Amniotic epithelial cell (primary cell): Measurements from ENCODE around the gene CYP4F22.
"Not testable (repeated sequence)": the region's sequence is repeated elsewhere in the genome, so short reads cannot be mapped to it uniquely, and the experiment has no call there.

ENCODE experiments used
- DNase-seq: peaks from one replicate; pipeline ENCODE4 v3.0.0-alpha.2; 2010; ENCODE audit warnings: low read depth

The CYP4F22 gene

GRCh38 chr19:15570420-15570819 lies 62.1 kb downstream of the CYP4F22 start:
- no peak for DNase-seq

- no peak for DNase-seq
These were observed 67.1 kb downstream of the CYP4F22 start for GRCh38 chr19:15575406-15575805.

GRCh38 chr19:15576526-15577156 lies 68.3 kb downstream of the CYP4F22 start:
- no peak for DNase-seq

DNA sequence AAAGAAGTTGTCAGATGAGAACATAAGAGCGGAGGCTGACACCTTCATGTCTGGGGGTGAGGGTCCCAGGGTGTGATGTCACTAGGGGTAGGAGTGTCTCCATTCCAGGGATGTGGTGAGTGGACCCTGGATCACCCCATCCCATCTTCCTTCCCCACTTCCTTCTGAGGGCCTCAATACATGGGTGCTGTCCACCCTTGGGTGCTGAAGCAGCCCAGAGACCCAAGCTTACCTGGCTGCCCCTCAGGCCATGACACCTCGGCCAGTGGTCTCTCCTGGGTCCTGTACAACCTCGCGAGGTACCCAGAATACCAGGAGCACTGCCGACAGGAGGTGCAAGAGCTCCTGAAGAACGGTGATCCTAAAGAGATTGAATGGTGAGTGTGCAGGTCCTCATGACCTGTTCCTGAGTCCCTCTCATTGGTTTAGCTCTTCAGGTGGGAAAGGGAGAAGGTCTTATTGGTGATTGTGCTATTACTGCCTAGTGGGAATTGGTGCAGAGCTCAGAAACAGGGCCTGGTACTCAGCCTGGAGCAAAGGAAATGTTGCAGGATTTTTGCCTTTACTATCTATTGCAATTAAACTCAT lies 69.0 kb downstream of the CYP4F22 start:
- DNase-seq, result no peak

DNA sequence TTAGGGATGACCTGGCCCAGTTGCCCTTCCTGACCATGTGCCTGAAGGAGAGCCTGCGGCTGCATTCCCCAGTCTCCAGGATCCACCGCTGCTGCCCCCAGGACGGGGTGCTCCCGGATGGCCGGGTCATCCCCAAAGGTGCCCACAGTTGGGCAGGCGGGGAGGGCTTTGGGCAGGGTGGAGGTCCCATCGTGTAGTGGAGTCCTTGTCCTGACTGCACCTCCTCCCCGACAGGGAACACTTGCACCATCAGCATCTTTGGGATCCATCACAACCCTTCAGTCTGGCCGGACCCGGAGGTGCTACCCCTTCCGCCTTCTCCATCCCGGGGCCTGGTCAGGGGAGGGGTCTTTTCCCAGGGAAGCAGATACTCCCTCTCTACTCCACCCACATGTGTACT lies 75.0 kb downstream of the CYP4F22 start:
- DNase-seq, result no peak

GRCh38 chr19:15584095-15584494 lies 75.8 kb downstream of the CYP4F22 start:
- no peak for DNase-seq

- DNase-seq, result peak; percentile 22
These were observed 76.3 kb downstream of the CYP4F22 start for GRCh38 chr19:15584541-15585115.

DNA sequence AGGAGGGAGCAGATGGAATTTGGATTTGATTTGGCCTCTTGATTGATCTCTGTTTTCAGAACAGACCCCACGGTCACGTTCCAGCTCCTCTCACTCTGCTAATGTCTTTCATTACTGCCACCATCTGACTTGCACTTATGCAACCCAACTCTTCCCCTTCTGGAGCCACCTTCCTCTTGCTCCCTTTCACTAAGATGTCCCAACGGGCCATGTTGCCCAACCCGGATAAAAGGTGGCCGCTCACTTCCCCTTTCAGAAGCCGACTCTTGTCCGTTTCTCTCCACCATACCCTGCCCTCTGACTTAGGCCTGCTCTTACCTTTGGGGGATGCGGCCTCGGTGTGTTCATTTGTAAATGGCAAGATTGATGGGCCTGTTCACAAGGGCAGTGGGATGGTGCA lies 79.3 kb downstream of the CYP4F22 start:
- DNase-seq, result no peak

DNA sequence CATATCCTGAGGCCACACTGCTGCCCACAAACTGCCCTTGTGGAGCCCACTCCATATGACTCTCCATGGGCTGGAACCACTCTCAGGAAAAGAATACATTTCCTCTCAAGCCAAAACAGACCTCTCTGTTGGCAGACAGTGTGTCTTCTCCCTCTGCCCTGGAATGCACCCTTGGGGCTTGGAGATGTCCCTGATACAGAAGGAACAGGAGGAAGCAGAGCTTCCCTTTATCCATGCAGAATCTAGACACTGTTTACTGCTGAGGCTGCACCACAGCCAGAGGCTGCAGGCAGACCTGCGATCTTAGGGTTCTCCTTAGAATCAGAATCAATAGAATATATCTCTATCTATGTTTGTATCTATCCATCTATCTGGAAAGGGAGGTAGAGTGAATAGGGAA lies 79.9 kb downstream of the CYP4F22 start:
- DNase-seq, result no peak

GRCh38 chr19:15589760-15590451 lies 81.6 kb downstream of the CYP4F22 start:
- no peak for DNase-seq

DNA sequence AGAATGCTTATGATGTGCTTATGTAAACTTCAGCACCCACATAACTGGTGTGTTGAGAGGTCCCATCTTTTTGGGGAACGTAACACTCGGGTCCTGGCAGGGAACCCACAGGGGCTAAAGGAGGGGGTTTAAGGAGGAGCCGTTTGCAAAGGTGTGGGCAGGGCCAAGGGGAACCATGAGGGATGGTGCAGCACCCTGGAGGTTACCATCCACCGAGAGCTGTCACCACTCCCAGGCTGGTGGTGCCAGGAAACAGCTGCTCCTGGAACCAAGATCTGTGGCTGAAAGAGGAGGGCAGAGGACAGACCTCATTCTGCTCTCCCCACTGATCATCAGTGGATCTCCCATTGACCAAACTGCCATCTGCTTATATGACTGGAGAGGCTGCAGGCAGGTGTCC lies 83.5 kb downstream of the CYP4F22 start:
- DNase-seq, result no peak

DNA sequence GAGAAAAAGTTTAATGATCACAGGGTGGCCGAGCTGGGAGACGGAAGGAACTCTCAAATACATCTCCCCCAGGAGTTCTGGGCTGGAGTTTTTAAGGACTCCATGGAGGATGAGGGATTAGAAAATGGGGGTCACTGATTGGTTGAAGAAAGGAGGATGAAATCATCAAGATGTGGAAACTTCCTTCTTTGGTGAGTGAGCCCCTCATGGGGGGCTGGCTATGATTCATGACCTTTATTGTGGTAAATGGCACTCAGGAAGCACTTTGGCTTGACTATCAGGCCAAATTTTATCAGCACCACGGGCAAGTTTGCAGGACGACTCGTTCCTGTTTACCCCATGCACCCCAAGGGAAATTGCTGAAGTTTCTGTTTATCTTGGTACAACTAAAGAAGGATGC lies 84.2 kb downstream of the CYP4F22 start:
- DNase-seq, result not testable (repeated sequence)

DNA sequence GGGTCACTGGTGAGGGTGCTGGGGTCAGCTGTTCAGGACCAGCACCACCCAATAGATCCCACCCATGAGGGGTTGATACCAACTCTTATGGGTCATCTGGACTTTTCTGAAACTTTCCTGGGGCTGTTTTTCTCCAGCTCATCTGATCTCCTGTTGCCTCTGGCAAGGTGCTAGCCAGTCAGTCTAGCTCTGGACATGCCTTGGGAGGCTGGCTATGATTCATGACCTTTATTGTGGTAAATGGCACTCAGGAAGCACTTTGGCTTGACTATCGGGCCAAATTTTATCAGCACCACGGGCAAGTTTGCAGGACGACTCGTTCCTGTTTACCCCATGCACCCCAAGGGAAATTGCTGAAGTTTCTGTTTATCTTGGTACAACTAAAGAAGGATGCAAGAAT lies 85.4 kb downstream of the CYP4F22 start:
- not testable (repeated sequence) for DNase-seq

DNA sequence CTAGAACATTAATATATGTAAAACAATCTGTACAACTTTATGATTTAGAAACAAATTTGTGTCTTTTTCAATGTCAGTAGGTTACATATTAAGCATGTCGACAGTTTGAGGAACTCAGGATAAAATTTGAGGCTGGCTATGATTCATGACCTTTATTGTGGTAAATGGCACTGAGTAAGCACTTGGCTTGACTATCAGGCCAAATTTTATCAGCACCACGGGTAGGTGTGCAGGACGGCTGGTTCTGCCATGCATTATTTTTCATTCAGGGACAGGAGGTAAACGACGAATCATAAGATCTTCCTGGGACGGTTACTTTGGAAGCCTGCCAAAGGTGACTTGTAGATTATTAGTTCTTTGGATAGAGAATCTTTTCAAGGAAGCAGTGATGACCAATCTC lies 86.7 kb downstream of the CYP4F22 start:
- no peak for DNase-seq
